Hepatocyte (in vitro differentiated cells): Measurements from ENCODE around the gene FCHSD2. TPM values are rescaled to one million over a fixed set of nuclear protein-coding genes. Genes with fewer than 3 reads are reported as not detected.

Source experiments
- DNase-seq: peaks from one replicate; pipeline ENCODE4 v3.0.0-alpha.2; 2016; ENCODE audit warnings: low spot score
- H2AFZ ChIP-seq: fragments of 200-600 bp; sonication (generic); 2 replicates; pipeline ENCODE4 v1.6.0; 2016; ENCODE audit warnings: antibody characterized with exemption, mild to moderate bottlenecking
- H3K27ac ChIP-seq: fragments of 200-600 bp; sonication (generic); 2 replicates; pipeline ENCODE4 v1.5.1; 2016; ENCODE audit warnings: mild to moderate bottlenecking
- H3K27me3 ChIP-seq: fragments of 200-600 bp; sonication (generic); 2 replicates; pipeline ENCODE4 v1.6.1; 2016
- H3K36me3 ChIP-seq: fragments of 200-600 bp; sonication (generic); replicated peaks from 2 replicates; pipeline ENCODE4 v1.5.1; 2016; ENCODE audit warnings: low read depth; ENCODE audit not compliant: insufficient read depth
- H3K4me1 ChIP-seq: fragments of 200-600 bp; sonication (generic); 2 replicates; pipeline ENCODE4 v1.5.1; 2016; ENCODE audit warnings: mild to moderate bottlenecking, moderate library complexity; ENCODE audit not compliant: insufficient read depth
- H3K4me2 ChIP-seq: fragments of 200-600 bp; sonication (generic); 2 replicates; pipeline ENCODE4 v1.6.0; 2016
- H3K4me3 ChIP-seq: fragments of 200-600 bp; sonication (generic); 2 replicates; pipeline ENCODE4 v1.5.1; 2016; ENCODE audit warnings: mild to moderate bottlenecking
- H3K79me2 ChIP-seq: fragments of 200-600 bp; sonication (generic); 2 replicates; pipeline ENCODE4 v1.6.0; 2017; ENCODE audit warnings: mild to moderate bottlenecking
- H3K9me2 ChIP-seq: fragments of 200-600 bp; sonication (generic); replicated peaks from 2 replicates; pipeline ENCODE4 v1.6.0; 2017; ENCODE audit warnings: mild to moderate bottlenecking; ENCODE audit not compliant: insufficient read depth
- H3K9me3 ChIP-seq: fragments of 200-600 bp; sonication (generic); 2 replicates; pipeline ENCODE4 v1.5.1; 2016; ENCODE audit warnings: low read depth, mild to moderate bottlenecking
- H4K20me1 ChIP-seq: fragments of 200-600 bp; sonication (generic); 2 replicates; pipeline ENCODE4 v1.6.0; 2016; ENCODE audit warnings: mild to moderate bottlenecking; ENCODE audit not compliant: insufficient read depth, poor library complexity, severe bottlenecking
- EZH2 ChIP-seq: fragments of 200-600 bp; sonication (generic); IDR thresholded peaks from 2 replicates; pipeline ENCODE4 v1.6.1; 2016; ENCODE audit warnings: antibody characterized with exemption, mild to moderate bottlenecking, borderline replicate concordance
- EZH2phosphoT487 ChIP-seq: fragments of 200-600 bp; sonication (generic); IDR thresholded peaks from one replicate; pipeline ENCODE4 v1.6.1; 2018; ENCODE audit warnings: antibody characterized with exemption, mild to moderate bottlenecking, low read depth, moderate library complexity; ENCODE audit not compliant: unreplicated experiment, severe bottlenecking
- WGBS: methylation state at CpG from one replicate; pipeline ENCODE4 v1.1.6; 2016; ENCODE audit warnings: low lambda C conversion rate; ENCODE audit errors: missing lambda C conversion rate; 5-methylcytosine and 5-hydroxymethylcytosine counted together
- polyA plus RNA-seq: library from polyadenylated mRNA; unstranded; fragments of >200 nt; fragmentation: Nextera tagmentation; extraction: Ambion mirVana; gene quantifications from 2 replicates; pipeline ENCODE4 v1.2.1, GENCODE V29; 2016
- total RNA-seq: library from RNA; depleted of rRNA; stranded (reverse); fragments of >200 nt; gene quantifications from 2 replicates; pipeline ENCODE4 v1.2.3, GENCODE V29; 2014
- TF ChIP-seq, protein P1 (sequence below): fragments of 200-600 bp; sonication (generic); IDR thresholded peaks from 2 replicates; pipeline ENCODE4 v1.5.1; 2016; ENCODE audit warnings: antibody characterized with exemption, mild to moderate bottlenecking; ENCODE audit not compliant: poor library complexity

The FCHSD2 gene
- total and polyA plus RNA-seq, 2 experiments from 2014 or later: 9.1 to 13.1 TPM

DNA sequence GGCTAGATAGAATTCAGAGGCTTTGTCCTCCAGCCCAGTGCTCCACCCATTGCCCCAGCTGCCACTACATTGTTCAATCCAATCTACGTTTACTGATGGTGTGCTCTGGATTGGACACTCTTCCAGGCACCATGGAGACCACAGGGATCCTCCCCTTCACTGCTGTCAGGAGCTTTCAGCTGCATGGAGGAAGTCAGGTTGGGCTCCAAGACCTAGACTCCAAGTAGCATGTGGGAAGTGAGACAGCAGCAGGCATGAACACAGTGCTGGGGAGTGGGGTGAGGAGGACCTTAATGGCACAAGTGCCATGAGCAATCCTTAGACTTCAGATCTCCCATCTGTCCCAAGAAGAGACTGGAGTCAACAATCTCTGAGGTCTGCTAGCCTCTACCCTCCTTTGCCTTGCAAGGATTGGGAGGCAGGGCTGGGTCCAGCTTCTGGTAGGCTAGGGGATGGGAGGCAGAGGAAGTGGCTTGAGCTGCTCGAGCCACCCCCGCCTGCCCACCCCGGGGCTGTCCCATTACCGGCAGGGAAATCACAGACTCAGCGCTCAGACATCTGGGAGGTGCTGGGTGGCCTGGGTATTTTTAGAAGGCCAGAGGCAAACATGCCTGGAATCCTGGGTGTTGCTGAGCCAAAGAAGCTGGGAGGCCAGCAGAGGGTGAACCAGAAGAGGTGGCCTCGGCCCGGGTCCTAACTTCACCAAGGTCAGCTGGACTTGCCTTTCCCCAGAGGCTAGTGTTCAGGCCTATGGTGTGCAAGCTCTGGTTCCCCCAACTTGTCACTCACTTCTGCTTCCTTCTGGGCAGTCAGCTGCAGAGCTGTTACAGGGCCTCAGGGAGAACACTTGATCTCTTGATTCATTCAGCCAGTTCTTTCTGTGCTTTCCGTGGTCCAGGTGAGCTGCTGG is 15.2 kb upstream of the FCHSD2 start:
- WGBS: 46% methylated on average over 9 of the region's 9 CpGs
- Histone ChIP-seq H3K27ac (peak overlapping the region; percentile 80), H2AFZ (no peak overlapping the region), H3K4me2 (peak overlapping the region; percentile 39), H3K27me3 (no peaks in the 10 kb centered on the region), H3K9me2 (no peaks in the 10 kb centered on the region), H3K36me3 (no peaks in the 10 kb centered on the region), H3K9me3 (no peaks in the 10 kb centered on the region), H4K20me1 (no peaks in the 10 kb centered on the region), H3K4me3 (no peak overlapping the region), H3K4me1 (peaks cover 28% of the 10 kb centered on the region), H3K79me2 (no peaks in the 10 kb centered on the region)
- peak; percentile 32 for DNase-seq
- TF ChIP-seq EZH2: no peak
- TF ChIP-seq, protein P1, sequence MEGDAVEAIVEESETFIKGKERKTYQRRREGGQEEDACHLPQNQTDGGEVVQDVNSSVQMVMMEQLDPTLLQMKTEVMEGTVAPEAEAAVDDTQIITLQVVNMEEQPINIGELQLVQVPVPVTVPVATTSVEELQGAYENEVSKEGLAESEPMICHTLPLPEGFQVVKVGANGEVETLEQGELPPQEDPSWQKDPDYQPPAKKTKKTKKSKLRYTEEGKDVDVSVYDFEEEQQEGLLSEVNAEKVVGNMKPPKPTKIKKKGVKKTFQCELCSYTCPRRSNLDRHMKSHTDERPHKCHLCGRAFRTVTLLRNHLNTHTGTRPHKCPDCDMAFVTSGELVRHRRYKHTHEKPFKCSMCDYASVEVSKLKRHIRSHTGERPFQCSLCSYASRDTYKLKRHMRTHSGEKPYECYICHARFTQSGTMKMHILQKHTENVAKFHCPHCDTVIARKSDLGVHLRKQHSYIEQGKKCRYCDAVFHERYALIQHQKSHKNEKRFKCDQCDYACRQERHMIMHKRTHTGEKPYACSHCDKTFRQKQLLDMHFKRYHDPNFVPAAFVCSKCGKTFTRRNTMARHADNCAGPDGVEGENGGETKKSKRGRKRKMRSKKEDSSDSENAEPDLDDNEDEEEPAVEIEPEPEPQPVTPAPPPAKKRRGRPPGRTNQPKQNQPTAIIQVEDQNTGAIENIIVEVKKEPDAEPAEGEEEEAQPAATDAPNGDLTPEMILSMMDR: no peak
- TF ChIP-seq EZH2phosphoT487: no peak

- Histone ChIP-seq H3K4me2 (no peak overlapping the region), H3K9me3 (no peaks in the 10 kb centered on the region), H4K20me1 (no peaks in the 10 kb centered on the region), H3K4me3 (no peak overlapping the region), H3K9me2 (no peaks in the 10 kb centered on the region), H2AFZ (no peak overlapping the region), H3K27ac (no peak overlapping the region), H3K4me1 (peaks cover 28% of the 10 kb centered on the region), H3K27me3 (no peaks in the 10 kb centered on the region), H3K79me2 (no peaks in the 10 kb centered on the region), H3K36me3 (no peaks in the 10 kb centered on the region)
- DNase-seq: no peak
- 96% methylated on average over 2 of the region's 2 CpGs for WGBS
- TF ChIP-seq EZH2phosphoT487: no peak
- TF ChIP-seq, protein P1: no peak
- no peak for TF ChIP-seq EZH2
These were observed 14.6 kb upstream of the FCHSD2 start for GRCh38 chr11:73156686-73157085.

DNA sequence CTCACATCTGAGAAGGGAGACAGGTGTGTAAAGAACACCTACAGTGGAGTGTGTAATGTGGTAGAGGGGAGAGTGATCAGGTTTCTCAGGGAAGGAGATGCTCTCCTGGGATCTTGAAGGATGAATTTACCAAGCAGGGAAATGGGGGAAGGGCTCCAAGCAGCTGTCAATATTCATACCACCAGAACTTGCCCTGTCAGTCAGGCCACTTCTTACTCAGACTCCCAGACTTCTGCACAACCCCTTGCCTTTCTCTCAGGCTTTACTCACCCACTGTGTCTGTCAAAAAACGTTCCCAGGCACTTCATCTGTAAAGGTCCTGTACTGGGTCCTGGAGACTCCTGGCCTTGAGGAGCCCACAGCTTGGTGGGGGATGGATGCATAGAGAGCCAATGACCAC is 14.0 kb upstream of the FCHSD2 start:
- Histone ChIP-seq H3K4me1 (peaks cover 28% of the 10 kb centered on the region), H4K20me1 (no peaks in the 10 kb centered on the region), H3K27ac (no peak overlapping the region), H3K9me2 (no peaks in the 10 kb centered on the region), H3K9me3 (no peaks in the 10 kb centered on the region), H3K4me3 (no peak overlapping the region), H2AFZ (no peak overlapping the region), H3K79me2 (no peaks in the 10 kb centered on the region), H3K4me2 (no peak overlapping the region), H3K27me3 (no peaks in the 10 kb centered on the region), H3K36me3 (no peaks in the 10 kb centered on the region)
- TF ChIP-seq EZH2: no peak
- TF ChIP-seq EZH2phosphoT487: no peak
- TF ChIP-seq, protein P1: no peak
- 73% methylated on average over 1 of the region's 1 CpG for whole genome bisulfite sequencing
- no peak for DNase-seq
